ENCODE data around the gene ATRN.

The ATRN gene

GRCh38 chr20:3660262-3661059, 189.6 kb downstream of the ATRN start:
- no peak for DNase-seq (ENCODE audit: low spot score)
- in situ Hi-C loops (cut with MboI; ENCODE audit: low pct_unique_long_range_greater_than_20kb, low sequenced_read_pairs, unreplicated experiment) = no loop called here
- no peak for TF ChIP-seq CTCF (IDR thresholded peaks at IDR 0.05; ENCODE audit: extremely low read depth, insufficient read depth, missing control alignments)

- no peak for DNase-seq (ENCODE audit: low spot score)
- TF ChIP-seq CTCF (IDR thresholded peaks at IDR 0.05; ENCODE audit: extremely low read depth, insufficient read depth, missing control alignments) = no peak
- in situ Hi-C loops (cut with MboI; ENCODE audit: low pct_unique_long_range_greater_than_20kb, low sequenced_read_pairs, unreplicated experiment) = no loop called here
Measured at GRCh38 chr20:3661060-3661813, 190.4 kb downstream of the ATRN start.

GRCh38 chr20:3661814-3662665, 191.2 kb downstream of the ATRN start:
- in situ Hi-C loops (cut with MboI; ENCODE audit: low pct_unique_long_range_greater_than_20kb, low sequenced_read_pairs, unreplicated experiment) = no loop called here
- TF ChIP-seq CTCF (IDR thresholded peaks at IDR 0.05; ENCODE audit: extremely low read depth, insufficient read depth, missing control alignments) = no peak
- DNase-seq (ENCODE audit: low spot score) = no peak

- TF ChIP-seq CTCF (IDR thresholded peaks at IDR 0.05; ENCODE audit: extremely low read depth, insufficient read depth, missing control alignments) = no peak
- in situ Hi-C loops (cut with MboI; ENCODE audit: low pct_unique_long_range_greater_than_20kb, low sequenced_read_pairs, unreplicated experiment) = no loop called here
- no peak for DNase-seq (ENCODE audit: low spot score)
Measured at GRCh38 chr20:3663031-3663701, 192.3 kb downstream of the ATRN start, which contains the start of gene GFRA4. GFRA4 (minus strand) TSS chr20:3663399; CDS start chr20:3663399, 0 bp downstream.

GRCh38 chr20:3663858-3664257, 193.0 kb downstream of the ATRN start:
- TF ChIP-seq CTCF (IDR thresholded peaks at IDR 0.05; ENCODE audit: extremely low read depth, insufficient read depth, missing control alignments) = no peak
- in situ Hi-C loops (cut with MboI; ENCODE audit: low pct_unique_long_range_greater_than_20kb, low sequenced_read_pairs, unreplicated experiment) = no loop called here

More at GRCh38 chr20:3663858-3664257, 193.0 kb downstream of the ATRN start:
- DNase-seq (ENCODE audit: low spot score) = no peak

Data from GM13977 (cell line).